DMS153 (cell line): ENCODE data around the gene PADI2.
A peak's percentile ranks its signal among the peaks of the same experiment; 100 is the strongest.

Source experiments
- DNase-seq: peaks from one replicate; lab custom pipeline; 2025; lab: John Stamatoyannopoulos, UW

Gene PADI2

GRCh38 chr1:17053685-17054410, 65.4 kb downstream of the PADI2 start, which contains the start of gene SDHB:
Gene SDHB, minus strand, starts transcription at chr1:17054032. Its CDS starts 13 bp downstream, at chr1:17054019.
- peak; percentile 96 for DNase-seq

GRCh38 chr1:17053086-17053684, 66.1 kb downstream of the PADI2 start:
- DNase-seq = no peak

GRCh38 chr1:17052641-17053040, 66.6 kb downstream of the PADI2 start:
- DNase-seq = no peak

GRCh38 chr1:17052038-17052437, 67.2 kb downstream of the PADI2 start:
- DNase-seq = no peak

GRCh38 chr1:17047924-17048323, 71.3 kb downstream of the PADI2 start:
- DNase-seq = no peak

GRCh38 chr1:17046334-17046657, 73.0 kb downstream of the PADI2 start:
- DNase-seq = no peak

GRCh38 chr1:17045634-17046333, 73.5 kb downstream of the PADI2 start:
- peak; percentile 5 for DNase-seq

GRCh38 chr1:17045150-17045549, 74.1 kb downstream of the PADI2 start:
- DNase-seq = no peak

GRCh38 chr1:17043676-17044075, 75.6 kb downstream of the PADI2 start:
- DNase-seq = no peak

GRCh38 chr1:17040135-17040534, 79.1 kb downstream of the PADI2 start:
- no peak for DNase-seq

GRCh38 chr1:17039522-17039921, 79.7 kb downstream of the PADI2 start:
- DNase-seq = no peak

- no peak for DNase-seq
These were observed 85.8 kb downstream of the PADI2 start for GRCh38 chr1:17033481-17033880.

GRCh38 chr1:17032741-17033140, 86.5 kb downstream of the PADI2 start:
- DNase-seq = no peak

GRCh38 chr1:17031436-17031835, 87.8 kb downstream of the PADI2 start:
- no peak for DNase-seq

- no peak for DNase-seq
These were observed 89.0 kb downstream of the PADI2 start for GRCh38 chr1:17030206-17030605.

- no peak for DNase-seq
These were observed 90.5 kb downstream of the PADI2 start for GRCh38 chr1:17028662-17029188.

- no peak for DNase-seq
These were observed 91.4 kb downstream of the PADI2 start for GRCh38 chr1:17027900-17028299.

GRCh38 chr1:17027403-17027802, 91.8 kb downstream of the PADI2 start:
- no peak for DNase-seq

- no peak for DNase-seq
These were observed 94.5 kb downstream of the PADI2 start for GRCh38 chr1:17024721-17025120.

GRCh38 chr1:17023573-17023972, 95.7 kb downstream of the PADI2 start:
- DNase-seq = no peak

GRCh38 chr1:17023102-17023501, 96.1 kb downstream of the PADI2 start:
- DNase-seq = no peak

- DNase-seq = no peak
These were observed 97.4 kb downstream of the PADI2 start for GRCh38 chr1:17021896-17022295.

- no peak for DNase-seq
These were observed 98.7 kb downstream of the PADI2 start for GRCh38 chr1:17020502-17020901.
